Measurements from ENCODE around the gene FOXN3.
"Not testable (repeated sequence)": the region's sequence is repeated elsewhere in the genome, so short reads cannot be mapped to it uniquely, and the experiment has no call there.

FOXN3 gene

GRCh38 chr14:89215531-89215930 lies 201.5 kb downstream of the FOXN3 start:
- no peak for DNase-seq

- DNase-seq: no peak
These were observed 201.9 kb downstream of the FOXN3 start for GRCh38 chr14:89215114-89215513.

- peak; percentile 99 for DNase-seq
These were observed 202.6 kb downstream of the FOXN3 start for GRCh38 chr14:89214221-89214965.

- peak; percentile 38 for DNase-seq
These were observed 204.4 kb downstream of the FOXN3 start for GRCh38 chr14:89212386-89213235.

- no peak for DNase-seq
These were observed 207.5 kb downstream of the FOXN3 start for GRCh38 chr14:89209558-89209957.

GRCh38 chr14:89207925-89208328 lies 209.1 kb downstream of the FOXN3 start:
- no peak for DNase-seq

GRCh38 chr14:89206389-89207031 lies 210.5 kb downstream of the FOXN3 start:
- DNase-seq: no peak

GRCh38 chr14:89205137-89205740 lies 211.8 kb downstream of the FOXN3 start:
- no peak for DNase-seq

GRCh38 chr14:89202413-89203190 lies 214.4 kb downstream of the FOXN3 start:
- no peak for DNase-seq

- no peak for DNase-seq
These were observed 215.4 kb downstream of the FOXN3 start for GRCh38 chr14:89201645-89202044.

- not testable (repeated sequence) for DNase-seq
These were observed 217.7 kb downstream of the FOXN3 start for GRCh38 chr14:89199357-89199756.

- no peak for DNase-seq
These were observed 218.3 kb downstream of the FOXN3 start for GRCh38 chr14:89198544-89199329.

- no peak for DNase-seq
These were observed 219.4 kb downstream of the FOXN3 start for GRCh38 chr14:89197623-89198022.

- DNase-seq: no peak
These were observed 220.5 kb downstream of the FOXN3 start for GRCh38 chr14:89196545-89196944.

- DNase-seq: no peak
These were observed 222.7 kb downstream of the FOXN3 start for GRCh38 chr14:89194376-89194775.

- peak; percentile 96 for DNase-seq
These were observed 226.1 kb downstream of the FOXN3 start for GRCh38 chr14:89190765-89191513.

- no peak for DNase-seq
These were observed 228.5 kb downstream of the FOXN3 start for GRCh38 chr14:89188492-89188891.

GRCh38 chr14:89187501-89187900 lies 229.5 kb downstream of the FOXN3 start:
- no peak for DNase-seq

GRCh38 chr14:89186856-89187376 lies 230.1 kb downstream of the FOXN3 start:
- DNase-seq: peak; percentile 59
